ENCODE data around the gene IFT122. TPM values are rescaled to one million over a fixed set of nuclear protein-coding genes. Genes with fewer than 3 reads are reported as not detected.

The IFT122 gene
- polyA plus RNA-seq, 2 of the 4 experiments (the other 2 are of a cell fraction), result 15.0 to 17.1 TPM

GRCh38 chr3:129558772-129559564, 118.9 kb downstream of the IFT122 start (continued):
- no peak for TF ChIP-seq USF2 (IDR thresholded peaks at IDR 0.05)
- no peak for TF ChIP-seq REST (IDR thresholded peaks at IDR 0.05)
- no peak; a peak in 1 of 5 replicates for TF ChIP-seq RAD21 (conservative IDR thresholded peaks at IDR 0.05 in 1 of 2, IDR thresholded peaks at IDR 0.05 in 1 of 2)
- no peak for TF ChIP-seq JUNB (IDR thresholded peaks at IDR 0.05)
- no peak for TF ChIP-seq FOXS1 (CRISPR knock-in tag; IDR thresholded peaks at IDR 0.05)
- no peak for TF ChIP-seq TP53 (CRISPR knock-in tag; IDR thresholded peaks at IDR 0.05)
- TF ChIP-seq POLR2A (IDR thresholded peaks at IDR 0.05; ENCODE audit: low read length), result no peak
- no peak for TF ChIP-seq PBX3 (IDR thresholded peaks at IDR 0.05)
- no peak for TF ChIP-seq RCOR1 (IDR thresholded peaks at IDR 0.05; ENCODE audit: low read depth, low read length)
- no peak for TF ChIP-seq PHF8 (IDR thresholded peaks at IDR 0.05; ENCODE audit: borderline replicate concordance, low read depth)
- TF ChIP-seq MAZ (IDR thresholded peaks at IDR 0.05; ENCODE audit: borderline replicate concordance, low read depth, low read length), result no peak
- TF ChIP-seq NR3C1 (IDR thresholded peaks at IDR 0.05), result no peak
- 0 out of 2 replicates have a peak, but pooled peaks have one; percentile 55 for TF ChIP-seq KDM1A (IDR thresholded peaks at IDR 0.05; ENCODE audit: low read depth)
- TF ChIP-seq HOXB5 (CRISPR knock-in tag; IDR thresholded peaks at IDR 0.05), result no peak
- TF ChIP-seq EHF (CRISPR knock-in tag; IDR thresholded peaks at IDR 0.05), result no peak
- TF ChIP-seq KDM5A (IDR thresholded peaks at IDR 0.05), result no peak

GRCh38 chr3:129559565-129560079, 119.6 kb downstream of the IFT122 start:
- H3K4me3 ChIP-seq, result no peak overlapping the region
- ATAC-seq (no peak), FAIRE-seq (no peak), DNase-seq (ENCODE audit: low read depth in 1 of 2, low spot score in 1 of 2) (no peak)
- ChIA-PET CTCF (interaction anchor here (1.1 to 2.5 kb wide), 2 partner anchors 69 to 383 kb away, joined by 3 to 8 read pairs; no protein-coding TSS in a partner anchor), POLR2A (no interaction called here)
- peak overlapping the region; percentile 85 to 86 for H3K27ac ChIP-seq
- no peaks in the 10 kb centered on the region for H3K9me3 ChIP-seq
- TF ChIP-seq NR3C1 (IDR thresholded peaks at IDR 0.05), result no peak
- TF ChIP-seq HOXB13 (CRISPR knock-in tag; IDR thresholded peaks at IDR 0.05; ENCODE audit: low read depth), result no peak
- TF ChIP-seq NPAS2 (CRISPR knock-in tag; IDR thresholded peaks at IDR 0.05; ENCODE audit: borderline replicate concordance), result no peak
- no peak for TF ChIP-seq JUNB (IDR thresholded peaks at IDR 0.05)
- TF ChIP-seq CHD2 (IDR thresholded peaks at IDR 0.05; ENCODE audit: low read length, partially characterized antibody), result no peak
- H3K4me1 ChIP-seq, result peaks cover 43% of the 10 kb centered on the region
- peak overlapping the region; percentile 67; the same call in 2 of the 3 replicates for H3K4me2 ChIP-seq
- 90% methylated on average over 7 of the region's 20 CpGs for WGBS (ENCODE audit: missing lambda C conversion rate)
